Fibroblast of lung (primary cell): ENCODE measurements around the gene MFAP2.

Experiments
- EZH2 ChIP-seq: IDR thresholded peaks from 2 replicates; pipeline ENCODE4 v1.5.1; 2012; ENCODE audit warnings: low read length, control low read depth, mild to moderate bottlenecking; ENCODE audit errors: missing control alignments
- TF ChIP-seq, protein P1 (sequence below), 2 donors: IDR thresholded peaks in 1 of 2; conservative IDR thresholded peaks in 1 of 2; 1 replicate in 1 of 2; 2 replicates in 1 of 2; pipeline ENCODE4 v1.5.1; 2011 to 2012; ENCODE audit warnings: low read length in 2 of 2, control low read depth in 1 of 2, inconsistent platforms in 1 of 2, low read depth in 1 of 2, mild to moderate bottlenecking in 1 of 2

DNA sequence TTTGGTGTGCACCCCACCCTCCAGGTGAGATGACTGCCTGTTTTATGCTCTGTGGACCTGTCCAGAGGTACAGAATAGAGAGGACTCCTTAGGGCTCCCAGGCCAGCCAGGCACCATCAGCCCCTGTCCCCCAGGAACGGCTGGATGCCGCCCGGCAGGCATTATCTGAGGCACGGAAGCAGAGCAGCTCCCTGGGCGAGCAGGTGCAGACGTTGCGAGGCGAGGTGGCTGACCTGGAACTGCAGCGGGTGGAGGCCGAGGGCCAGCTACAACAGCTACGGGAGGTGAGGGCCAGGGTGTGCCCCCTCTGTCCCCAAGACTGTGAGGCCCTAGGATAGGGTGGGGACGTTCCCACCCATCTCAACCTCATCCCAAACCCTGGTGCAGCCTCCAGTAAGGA, 10.8 kb downstream of the MFAP2 start:
- no peak for TF ChIP-seq EZH2
- TF ChIP-seq, protein P1, sequence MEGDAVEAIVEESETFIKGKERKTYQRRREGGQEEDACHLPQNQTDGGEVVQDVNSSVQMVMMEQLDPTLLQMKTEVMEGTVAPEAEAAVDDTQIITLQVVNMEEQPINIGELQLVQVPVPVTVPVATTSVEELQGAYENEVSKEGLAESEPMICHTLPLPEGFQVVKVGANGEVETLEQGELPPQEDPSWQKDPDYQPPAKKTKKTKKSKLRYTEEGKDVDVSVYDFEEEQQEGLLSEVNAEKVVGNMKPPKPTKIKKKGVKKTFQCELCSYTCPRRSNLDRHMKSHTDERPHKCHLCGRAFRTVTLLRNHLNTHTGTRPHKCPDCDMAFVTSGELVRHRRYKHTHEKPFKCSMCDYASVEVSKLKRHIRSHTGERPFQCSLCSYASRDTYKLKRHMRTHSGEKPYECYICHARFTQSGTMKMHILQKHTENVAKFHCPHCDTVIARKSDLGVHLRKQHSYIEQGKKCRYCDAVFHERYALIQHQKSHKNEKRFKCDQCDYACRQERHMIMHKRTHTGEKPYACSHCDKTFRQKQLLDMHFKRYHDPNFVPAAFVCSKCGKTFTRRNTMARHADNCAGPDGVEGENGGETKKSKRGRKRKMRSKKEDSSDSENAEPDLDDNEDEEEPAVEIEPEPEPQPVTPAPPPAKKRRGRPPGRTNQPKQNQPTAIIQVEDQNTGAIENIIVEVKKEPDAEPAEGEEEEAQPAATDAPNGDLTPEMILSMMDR (conservative IDR thresholded peaks at IDR 0.05 in 1 of 2, IDR thresholded peaks at IDR 0.05 in 1 of 2; ENCODE audit: low read depth in 1 of 2, low read length in 2 of 2): no peak
